ENCODE data around the gene OR52K1. TPM values are rescaled to one million over a fixed set of nuclear protein-coding genes. Genes with fewer than 3 reads are reported as not detected.

The OR52K1 gene
- polyA plus RNA-seq, 1 donor (not counting 4 experiments of a cell fraction or from before 2014, with no cell fraction given) = not detected

- TF ChIP-seq EZH2 (IDR thresholded peaks at IDR 0.05; ENCODE audit: low read length) = no peak
- H3K27me3 ChIP-seq (ENCODE audit: control insufficient read depth, extremely low read depth, insufficient read depth, low read length) = no peaks in the 10 kb centered on the region
- H3K9ac ChIP-seq (ENCODE audit: control insufficient read depth, extremely low read depth, insufficient read depth, low read length) = no peak overlapping the region
- H3K9me1 ChIP-seq (ENCODE audit: control insufficient read depth, extremely low read depth, insufficient read depth, low read length) = no peaks in the 10 kb centered on the region
- H4K20me1 ChIP-seq (ENCODE audit: control insufficient read depth, extremely low read depth, insufficient read depth, low read length) = no peaks in the 10 kb centered on the region
- dilution Hi-C loops (cut with MboI; ENCODE audit: extremely low pct_ligation_motif_present, low sequenced_read_pairs) = no loop called here
- H3K27ac ChIP-seq (ENCODE audit: control insufficient read depth, insufficient read depth, low read length) = no peak overlapping the region
- H3K4me3 ChIP-seq (ENCODE audit: control insufficient read depth in 2 of 3, extremely low read depth in 1 of 3, insufficient read depth in 2 of 3, low read depth in 1 of 3, low read length in 3 of 3) = no peak overlapping the region
- H2AFZ ChIP-seq (ENCODE audit: control insufficient read depth, low read length) = no peak overlapping the region
- DNase-seq (ENCODE audit: low read depth, low spot score) (no peak), FAIRE-seq (no peak)
- no peak overlapping the region for H3K4me2 ChIP-seq (ENCODE audit: control insufficient read depth, extremely low read depth, insufficient read depth, low read depth, low read length)
- no peaks in the 10 kb centered on the region for H3K9me3 ChIP-seq (ENCODE audit: control insufficient read depth, low read depth, low read length)
- no peaks in the 10 kb centered on the region for H3K79me2 ChIP-seq (ENCODE audit: control insufficient read depth, insufficient read depth, low read length)
- H3K36me3 ChIP-seq (ENCODE audit: control insufficient read depth in 2 of 2, extremely low read depth in 1 of 2, insufficient read depth in 2 of 2, low read length in 2 of 2) = no peaks in the 10 kb centered on the region
- no peaks in the 10 kb centered on the region for H3K4me1 ChIP-seq (ENCODE audit: control insufficient read depth, extremely low read depth, insufficient read depth, low read length)
Measured at GRCh38 chr11:4511282-4512245, 29.1 kb downstream of the OR52K1 start.

DNA sequence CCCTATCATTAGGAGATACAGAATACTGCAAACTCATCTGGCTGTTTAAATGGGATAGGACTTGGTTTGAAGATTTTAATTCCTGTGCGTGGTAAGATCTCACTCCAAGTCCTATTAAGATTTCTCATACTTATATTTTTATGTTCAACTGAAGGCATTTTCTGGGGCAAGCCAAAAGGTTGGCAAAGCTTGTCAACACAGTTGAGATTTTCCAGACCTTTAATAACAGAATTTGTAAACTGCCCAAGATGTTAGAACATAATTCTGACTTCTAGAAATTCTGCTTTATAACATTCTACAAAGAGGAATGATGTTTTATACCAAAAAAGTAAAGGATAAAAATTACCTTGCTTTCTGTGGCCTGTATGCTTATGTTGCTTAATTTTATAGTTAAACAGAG, 31.8 kb downstream of the OR52K1 start:
- Histone ChIP-seq H3K79me2 (ENCODE audit: control insufficient read depth, insufficient read depth, low read length) (no peaks in the 10 kb centered on the region), H3K4me3 (ENCODE audit: control insufficient read depth in 2 of 3, extremely low read depth in 1 of 3, insufficient read depth in 2 of 3, low read depth in 1 of 3, low read length in 3 of 3) (no peak overlapping the region), H3K9me3 (ENCODE audit: control insufficient read depth, low read depth, low read length) (no peaks in the 10 kb centered on the region), H3K4me2 (ENCODE audit: control insufficient read depth, extremely low read depth, insufficient read depth, low read depth, low read length) (no peak overlapping the region), H3K36me3 (ENCODE audit: control insufficient read depth in 2 of 2, extremely low read depth in 1 of 2, insufficient read depth in 2 of 2, low read length in 2 of 2) (no peaks in the 10 kb centered on the region), H3K27ac (ENCODE audit: control insufficient read depth, insufficient read depth, low read length) (no peak overlapping the region), H3K27me3 (ENCODE audit: control insufficient read depth, extremely low read depth, insufficient read depth, low read length) (no peaks in the 10 kb centered on the region), H4K20me1 (ENCODE audit: control insufficient read depth, extremely low read depth, insufficient read depth, low read length) (no peaks in the 10 kb centered on the region), H2AFZ (ENCODE audit: control insufficient read depth, low read length) (no peak overlapping the region), H3K9ac (ENCODE audit: control insufficient read depth, extremely low read depth, insufficient read depth, low read length) (no peak overlapping the region), H3K9me1 (ENCODE audit: control insufficient read depth, extremely low read depth, insufficient read depth, low read length) (no peaks in the 10 kb centered on the region), H3K4me1 (ENCODE audit: control insufficient read depth, extremely low read depth, insufficient read depth, low read length) (no peaks in the 10 kb centered on the region)
- DNase-seq (ENCODE audit: low read depth, low spot score) = no peak
- TF ChIP-seq EZH2 (IDR thresholded peaks at IDR 0.05; ENCODE audit: low read length) (no peak), CTCF (optimal IDR thresholded peaks at IDR 0.05 in 1 of 3, IDR thresholded peaks at IDR 0.05 in 1 of 3, conservative IDR thresholded peaks at IDR 0.05 in 1 of 3; ENCODE audit: extremely low read depth in 1 of 3, insufficient read depth in 2 of 3, low read length in 3 of 3) (no peak)
- FAIRE-seq = no peak
- dilution Hi-C loops (cut with MboI; ENCODE audit: extremely low pct_ligation_motif_present, low sequenced_read_pairs) = no loop called here
